Calu3 (cell line): ENCODE measurements around the gene RXRG. TPM values are rescaled to one million over a fixed set of nuclear protein-coding genes. Genes with fewer than 3 reads are reported as not detected.

Source experiments
- BruUV-seq: library from RNA; stranded (reverse); fragments of 400-500 nt; replicated peaks from 2 replicates; lab custom pipeline; 2021; lab: Mats Ljungman, UMichigan
- CTCF ChIA-PET: fragments of 300-600 bp; sonication (Branson Sonifier 250); formaldehyde crosslinking; loops from one replicate; lab custom pipeline; 2022; ENCODE audit warnings: antibody characterized with exemption; lab: Charles Lee
- DNase-seq: peaks from one replicate; pipeline ENCODE4 v3.0.0; 2022
- H3K27ac Mint-ChIP-seq: one replicate; pipeline ENCODE4 v1.8.0; 2022; ENCODE audit warnings: mixed read lengths; ENCODE audit not compliant: unreplicated experiment
- H3K27me3 Mint-ChIP-seq: one replicate; pipeline ENCODE4 v1.8.0; 2022; ENCODE audit warnings: mixed read lengths; ENCODE audit not compliant: unreplicated experiment
- H3K36me3 Mint-ChIP-seq: one replicate; pipeline ENCODE4 v1.8.0; 2022; ENCODE audit warnings: mild to moderate bottlenecking, moderate library complexity, mixed read lengths; ENCODE audit not compliant: insufficient read depth, unreplicated experiment
- H3K4me1 Mint-ChIP-seq: one replicate; pipeline ENCODE4 v1.8.0; 2022; ENCODE audit warnings: mild to moderate bottlenecking, low read depth, mixed read lengths; ENCODE audit not compliant: unreplicated experiment
- H3K4me3 Mint-ChIP-seq: one replicate; pipeline ENCODE4 v1.8.0; 2022; ENCODE audit warnings: mild to moderate bottlenecking, low read depth, moderate library complexity, mixed read lengths; ENCODE audit not compliant: unreplicated experiment
- H3K9me3 Mint-ChIP-seq: one replicate; pipeline ENCODE4 v1.8.0; 2022; ENCODE audit warnings: low read depth, mixed read lengths; ENCODE audit not compliant: unreplicated experiment
- CTCF ChIP-seq: fragments of 200-600 bp; IDR thresholded peaks from one replicate; pipeline ENCODE4 v1.8.0; 2022; ENCODE audit warnings: antibody characterized with exemption; ENCODE audit not compliant: unreplicated experiment
- intact Hi-C: fragments of 100-400 bp; cut with micrococcal nuclease; formaldehyde crosslinking; loops from one replicate; pipeline ENCODE4 v1.10.0; 2022; ENCODE audit not compliant: unreplicated experiment
- total RNA-seq: library from RNA; stranded (reverse); gene quantifications from 2 replicates; pipeline ENCODE4 v1.2.3, GENCODE V29; 2022

RXRG gene
- total RNA-seq, 1 experiment from 2014 or later: not detected

- no peak for DNase-seq
- H3K4me1 Mint-ChIP-seq: no peaks in the 10 kb centered on the region
- no peak overlapping the region for H3K4me3 Mint-ChIP-seq
- no peaks in the 10 kb centered on the region for H3K36me3 Mint-ChIP-seq
- no TSS peak for BruUV-seq
- no peaks in the 10 kb centered on the region for H3K9me3 Mint-ChIP-seq
- no peak overlapping the region for H3K27ac Mint-ChIP-seq
- CTCF ChIA-PET: no interaction called here
- no peak for TF ChIP-seq CTCF
- intact Hi-C loops: loop anchor here (5.0 to 10.0 kb wide), 2 partner anchors 72 to 515 kb away; no protein-coding TSS in a partner anchor
- H3K27me3 Mint-ChIP-seq: no peaks in the 10 kb centered on the region
Measured at GRCh38 chr1:165409657-165410358, 35.1 kb downstream of the RXRG start.

- Mint-ChIP-seq H3K4me1 (no peaks in the 10 kb centered on the region), H3K27me3 (no peaks in the 10 kb centered on the region), H3K36me3 (no peaks in the 10 kb centered on the region), H3K9me3 (no peaks in the 10 kb centered on the region), H3K4me3 (no peak overlapping the region), H3K27ac (no peak overlapping the region)
- TF ChIP-seq CTCF: peak; percentile 44
- DNase-seq: peak; percentile 53
- CTCF ChIA-PET: interaction anchor here (0.5 to 1.3 kb wide), 5 partner anchors 21 to 192 kb away, joined by 3 to 5 read pairs (median 3); no protein-coding TSS in a partner anchor
- BruUV-seq: no TSS peak
- intact Hi-C loops: loop anchor here (1.0 to 10.0 kb wide), 3 partner anchors 74 to 516 kb away; no protein-coding TSS in a partner anchor
Measured at GRCh38 chr1:165408518-165408917, 36.4 kb downstream of the RXRG start.

- H3K27me3 Mint-ChIP-seq: no peaks in the 10 kb centered on the region
- no peak for DNase-seq
- CTCF ChIA-PET: interaction anchor here (0.5 kb wide), 1 partner anchor 1242 kb away, joined by 3 read pairs; no protein-coding TSS in a partner anchor
- H3K4me3 Mint-ChIP-seq: no peak overlapping the region
- no TSS peak for BruUV-seq
- H3K4me1 Mint-ChIP-seq: no peaks in the 10 kb centered on the region
- no peak for TF ChIP-seq CTCF
- no peak overlapping the region for H3K27ac Mint-ChIP-seq
- no peaks in the 10 kb centered on the region for H3K36me3 Mint-ChIP-seq
- no peaks in the 10 kb centered on the region for H3K9me3 Mint-ChIP-seq
- intact Hi-C loops: loop anchor here (5.0 to 10.0 kb wide), 2 partner anchors 75 to 517 kb away; no protein-coding TSS in a partner anchor
Measured at GRCh38 chr1:165407398-165407797, 37.5 kb downstream of the RXRG start.

GRCh38 chr1:165403835-165404482, 41.0 kb downstream of the RXRG start:
- DNase-seq: peak; percentile 57
- CTCF ChIA-PET: interaction anchor here (0.7 kb wide), 1 partner anchor 268 kb away, joined by 3 read pairs; no protein-coding TSS in a partner anchor
- H3K27me3 Mint-ChIP-seq: peaks cover 23% of the 10 kb centered on the region
- intact Hi-C loops: loop anchor here (1.0 to 10.0 kb wide), 2 partner anchors 189 to 521 kb away; no protein-coding TSS in a partner anchor
- no peaks in the 10 kb centered on the region for H3K4me1 Mint-ChIP-seq
- TF ChIP-seq CTCF: peak; percentile 76
- no peak overlapping the region for H3K27ac Mint-ChIP-seq
- H3K4me3 Mint-ChIP-seq: no peak overlapping the region
- no peaks in the 10 kb centered on the region for H3K36me3 Mint-ChIP-seq
- BruUV-seq: no TSS peak
- no peaks in the 10 kb centered on the region for H3K9me3 Mint-ChIP-seq
